Right atrium auricular region (tissue), 2 donors: ENCODE measurements around the gene BTF3L4. TPM values are rescaled to one million over a fixed set of nuclear protein-coding genes. Genes with fewer than 3 reads are reported as not detected.

Experiments
- DNase-seq: peaks from one replicate; pipeline ENCODE4 v3.0.0-alpha.2; 2019; ENCODE audit warnings: low spot score
- H3K27ac ChIP-seq, 2 donors: fragments of 200-600 bp; sonication (generic); 1 replicate in 1 of 2; 2 replicates in 1 of 2; pipeline ENCODE4 v1.5.1; 2016 to 2019
- H3K27me3 ChIP-seq, 2 donors: fragments of 200-600 bp; sonication (generic); one replicate each; pipeline versions ENCODE4 v1.5.1 to v1.6.0; 2017 to 2019
- H3K36me3 ChIP-seq: fragments of 200-600 bp; sonication (generic); one replicate; pipeline ENCODE4 v1.5.1; 2016
- H3K4me1 ChIP-seq, 2 donors: fragments of 200-600 bp; sonication (generic); one replicate each; pipeline versions ENCODE4 v1.5.1 to v1.6.0; 2017 to 2019
- H3K4me3 ChIP-seq, 2 donors: fragments of 200-600 bp; sonication (generic); 1 replicate in 1 of 2; 2 replicates in 1 of 2; pipeline ENCODE4 v1.5.1; 2017 to 2019; ENCODE audit warnings: mild to moderate bottlenecking in 1 of 2, moderate library complexity in 1 of 2
- H3K9me3 ChIP-seq, 2 donors: fragments of 200-600 bp; sonication (generic); one replicate each; pipeline ENCODE4 v1.5.1; 2019
- total RNA-seq, 2 donors: library from RNA; depleted of rRNA; stranded (reverse); fragments of >200 nt; gene quantifications; one replicate each; pipeline ENCODE4 v1.1.0, GENCODE V29; 2016
- TF ChIP-seq, protein P1 (sequence below), 2 donors: fragments of 200-600 bp; sonication (generic); IDR thresholded peaks; one replicate each; pipeline ENCODE4 v1.5.1; 2019; ENCODE audit warnings: antibody characterized with exemption in 2 of 2

BTF3L4 gene
- total RNA-seq, 2 donors from 2014 or later, result 37.9 to 38.9 TPM

DNA sequence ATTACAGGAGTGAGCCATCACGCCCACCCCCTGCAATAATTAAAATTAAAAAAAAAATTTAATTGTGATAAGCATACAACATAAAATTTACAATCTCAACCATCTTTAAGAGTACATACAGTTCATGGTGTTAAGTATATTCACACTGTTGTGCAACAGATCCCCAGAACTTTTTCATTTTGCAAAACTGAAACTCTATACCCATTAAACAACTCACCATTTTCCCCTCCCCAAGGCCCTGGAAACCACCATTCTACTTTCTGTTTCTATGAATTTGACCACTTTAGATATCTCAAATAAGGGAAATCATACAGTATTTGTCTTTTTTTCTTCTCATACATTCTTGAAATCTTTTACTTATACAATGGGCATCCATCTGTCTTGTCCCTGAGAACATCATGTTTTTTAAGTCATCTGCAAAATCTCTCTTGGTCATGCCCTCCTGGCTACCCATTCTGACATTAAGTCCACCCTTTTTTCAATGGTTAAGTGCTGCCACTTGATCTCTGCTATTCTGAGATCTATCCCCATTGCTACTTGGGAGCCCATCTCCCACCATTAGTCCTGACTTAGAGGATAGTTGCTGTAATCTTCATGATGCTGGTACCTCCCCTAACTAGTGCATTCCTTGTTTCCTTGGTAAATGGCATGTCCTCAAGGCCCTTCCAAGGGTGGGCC lies 46.4 kb downstream of the BTF3L4 start:
- H3K27ac ChIP-seq, result no peak overlapping the region
- H3K9me3 ChIP-seq, result no peaks in the 10 kb centered on the region
- DNase-seq, result no peak

DNA sequence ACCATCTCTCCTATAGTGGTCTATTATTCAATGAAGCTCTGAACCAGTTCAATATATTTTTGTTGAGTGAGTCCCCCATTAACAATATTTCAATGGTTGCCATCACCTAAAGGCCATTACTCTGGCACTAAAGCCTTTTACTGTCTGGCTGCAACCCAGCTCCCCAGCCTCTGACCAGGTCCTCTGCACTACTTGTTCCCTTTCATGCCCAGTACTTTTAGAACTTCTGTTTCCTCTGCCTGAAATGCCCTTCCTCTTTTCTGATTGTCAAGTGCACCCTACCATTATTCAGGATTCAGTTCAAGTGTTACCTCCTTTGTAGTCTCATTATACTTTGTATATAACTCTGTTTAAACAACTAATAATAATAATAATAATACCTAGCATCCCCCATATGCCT lies 55.4 kb downstream of the BTF3L4 start:
- Histone ChIP-seq H3K9me3 (no peaks in the 10 kb centered on the region), H3K27me3 (no peaks in the 10 kb centered on the region), H3K36me3 (no peaks in the 10 kb centered on the region), H3K4me3 (no peak overlapping the region), H3K27ac (no peak overlapping the region), H3K4me1 (no peaks in the 10 kb centered on the region)
- TF ChIP-seq, protein P1, sequence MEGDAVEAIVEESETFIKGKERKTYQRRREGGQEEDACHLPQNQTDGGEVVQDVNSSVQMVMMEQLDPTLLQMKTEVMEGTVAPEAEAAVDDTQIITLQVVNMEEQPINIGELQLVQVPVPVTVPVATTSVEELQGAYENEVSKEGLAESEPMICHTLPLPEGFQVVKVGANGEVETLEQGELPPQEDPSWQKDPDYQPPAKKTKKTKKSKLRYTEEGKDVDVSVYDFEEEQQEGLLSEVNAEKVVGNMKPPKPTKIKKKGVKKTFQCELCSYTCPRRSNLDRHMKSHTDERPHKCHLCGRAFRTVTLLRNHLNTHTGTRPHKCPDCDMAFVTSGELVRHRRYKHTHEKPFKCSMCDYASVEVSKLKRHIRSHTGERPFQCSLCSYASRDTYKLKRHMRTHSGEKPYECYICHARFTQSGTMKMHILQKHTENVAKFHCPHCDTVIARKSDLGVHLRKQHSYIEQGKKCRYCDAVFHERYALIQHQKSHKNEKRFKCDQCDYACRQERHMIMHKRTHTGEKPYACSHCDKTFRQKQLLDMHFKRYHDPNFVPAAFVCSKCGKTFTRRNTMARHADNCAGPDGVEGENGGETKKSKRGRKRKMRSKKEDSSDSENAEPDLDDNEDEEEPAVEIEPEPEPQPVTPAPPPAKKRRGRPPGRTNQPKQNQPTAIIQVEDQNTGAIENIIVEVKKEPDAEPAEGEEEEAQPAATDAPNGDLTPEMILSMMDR (IDR thresholded peaks at IDR 0.05), result no peak
- no peak for DNase-seq

More for the DNA sequence above, 46.4 kb downstream of the BTF3L4 start:
- H3K36me3 ChIP-seq, result no peaks in the 10 kb centered on the region
- TF ChIP-seq, protein P1 (IDR thresholded peaks at IDR 0.05), result no peak
- H3K4me1 ChIP-seq, result no peaks in the 10 kb centered on the region
- H3K27me3 ChIP-seq, result no peaks in the 10 kb centered on the region
- H3K4me3 ChIP-seq, result no peak overlapping the region

DNA sequence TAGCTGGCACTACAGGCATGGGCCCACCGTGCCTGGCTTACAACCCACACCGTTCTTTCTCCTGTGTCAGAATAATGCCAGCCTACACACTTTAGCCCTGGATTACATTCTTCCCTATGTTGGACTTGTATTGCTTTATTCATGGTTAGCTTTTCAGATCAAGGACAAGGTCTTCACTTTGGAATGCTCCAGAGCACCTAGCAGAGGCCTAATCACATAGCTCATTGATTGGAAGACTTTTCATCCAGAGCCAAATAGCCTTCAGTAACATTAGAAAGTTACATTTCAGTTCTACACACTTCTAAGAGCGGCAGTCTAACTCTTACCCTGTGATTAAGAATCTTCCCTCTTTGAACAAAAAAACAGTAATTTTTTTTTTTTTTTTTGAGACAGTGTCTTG lies 56.4 kb downstream of the BTF3L4 start:
- no peak for DNase-seq
- Histone ChIP-seq H3K36me3 (no peaks in the 10 kb centered on the region), H3K27me3 (no peaks in the 10 kb centered on the region), H3K4me3 (no peak overlapping the region), H3K9me3 (no peaks in the 10 kb centered on the region), H3K27ac (no peak overlapping the region), H3K4me1 (no peaks in the 10 kb centered on the region)
- TF ChIP-seq, protein P1 (IDR thresholded peaks at IDR 0.05), result no peak

DNA sequence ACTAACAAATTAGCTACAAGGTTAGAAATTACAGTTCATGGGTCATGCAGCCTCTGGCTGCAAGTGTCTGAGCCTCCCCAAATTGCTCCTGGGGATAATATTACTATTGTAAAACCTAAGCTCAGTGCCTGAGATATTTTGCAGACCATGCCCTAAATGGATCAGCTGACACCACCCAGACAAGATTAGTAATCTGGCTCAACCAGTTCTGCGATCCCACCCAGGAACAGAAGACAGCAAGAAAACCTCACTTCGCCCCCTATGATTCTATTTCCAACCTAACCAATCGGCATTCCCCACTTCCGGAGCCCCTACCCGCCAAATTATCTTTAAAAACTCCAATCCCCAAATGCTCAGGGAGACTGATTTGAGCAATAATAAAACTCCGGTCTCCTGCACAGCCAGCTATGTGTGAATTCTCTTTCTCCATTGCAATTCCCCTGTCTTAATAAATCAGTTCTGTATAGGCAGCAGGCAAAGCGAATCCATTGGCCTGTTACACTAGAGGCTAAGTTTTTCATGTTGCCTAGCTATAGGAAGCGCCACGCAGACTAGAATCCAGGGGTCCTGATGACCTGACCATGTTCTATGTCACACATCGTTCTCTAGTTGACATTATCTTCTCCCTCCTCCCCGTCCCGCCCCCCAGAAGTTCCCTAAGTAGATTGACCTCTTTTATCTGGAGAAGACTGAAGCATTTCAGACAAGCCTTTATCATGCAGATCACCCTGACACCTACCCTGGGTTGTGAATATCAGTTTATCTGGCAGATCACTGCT lies 63.4 kb downstream of the BTF3L4 start:
- TF ChIP-seq, protein P1 (IDR thresholded peaks at IDR 0.05), result no peak
- Histone ChIP-seq H3K4me1 (no peaks in the 10 kb centered on the region), H3K9me3 (no peaks in the 10 kb centered on the region), H3K4me3 (no peak overlapping the region), H3K27me3 (no peaks in the 10 kb centered on the region), H3K36me3 (no peaks in the 10 kb centered on the region), H3K27ac (no peak overlapping the region)
- no peak for DNase-seq

DNA sequence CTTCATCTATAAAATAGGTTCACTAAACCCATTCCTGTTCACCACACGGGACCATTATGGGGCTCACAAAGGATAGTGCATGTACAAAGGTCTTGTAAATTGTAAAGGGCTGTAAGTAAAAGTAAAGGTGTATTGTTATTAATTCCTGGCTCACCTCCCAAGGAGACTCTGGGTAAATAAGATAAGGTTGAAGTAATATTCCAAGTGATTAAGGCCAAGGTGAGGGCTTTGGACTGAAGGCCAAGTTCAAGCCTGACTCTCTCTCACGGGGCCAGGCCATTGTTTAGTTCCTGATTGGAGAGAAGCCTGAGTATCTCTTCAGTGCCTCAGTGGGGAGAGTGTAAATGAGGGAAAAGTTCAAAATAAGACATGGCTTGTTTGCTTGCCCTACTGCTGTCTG lies 66.3 kb downstream of the BTF3L4 start:
- no peak overlapping the region for H3K27ac ChIP-seq
- H3K4me1 ChIP-seq, result no peaks in the 10 kb centered on the region
- H3K4me3 ChIP-seq, result no peak overlapping the region
- H3K9me3 ChIP-seq, result no peaks in the 10 kb centered on the region
- TF ChIP-seq, protein P1 (IDR thresholded peaks at IDR 0.05), result no peak
- no peaks in the 10 kb centered on the region for H3K27me3 ChIP-seq
- H3K36me3 ChIP-seq, result no peaks in the 10 kb centered on the region
- no peak for DNase-seq
